B cell (primary cell): ENCODE data around the gene ABCC9. TPM values are rescaled to one million over a fixed set of nuclear protein-coding genes. Genes with fewer than 3 reads are reported as not detected.

Source experiments
- ATAC-seq: fragments of 200-7000 bp; cut with Tn5 transposase; one replicate; pipeline ENCODE4 v1.10.0; 2021; ENCODE audit warnings: low read depth, mild to moderate bottlenecking, moderate number of reproducible peaks, moderate library complexity
- CTCF ChIA-PET: fragments of 350-600 bp; sonication (Branson Sonifier 250); formaldehyde crosslinking; loops from one replicate; lab custom pipeline; 2021; ENCODE audit warnings: antibody characterized with exemption, inconsistent platforms; lab: Charles Lee
- POLR2A ChIA-PET: fragments of 350-600 bp; sonication (Branson Sonifier 250); formaldehyde crosslinking; loops from one replicate; lab custom pipeline; 2021; ENCODE audit warnings: antibody characterized with exemption; lab: Charles Lee
- DNase-seq: peaks from one replicate; pipeline ENCODE4 v3.0.0; 2013
- H2AFZ ChIP-seq: 2 replicates; pipeline ENCODE4 v1.6.1; 2012; ENCODE audit warnings: mild to moderate bottlenecking, low read depth, low read length; ENCODE audit not compliant: insufficient read depth, poor library complexity, severe bottlenecking
- H3K27ac ChIP-seq, 2 donors: 1 replicate in 1 of 2; 2 replicates in 1 of 2; pipeline ENCODE4 v1.5.1; 2012 to 2013; ENCODE audit warnings: low read length in 2 of 2, mild to moderate bottlenecking in 2 of 2, moderate library complexity in 1 of 2
- H3K27me3 ChIP-seq, 4 experiments: fragments of 200-600 bp in 1 of 4; sonication (generic) in 1 of 4; replicated peaks in 1 of 4; 1 replicate in 2 of 4; 2 replicates in 2 of 4; pipeline versions ENCODE4 v1.6.1 to v1.7.0; 2013 to 2016; ENCODE audit warnings: low read length in 3 of 4, mild to moderate bottlenecking in 2 of 4, mixed read lengths in 1 of 4, moderate library complexity in 1 of 4; ENCODE audit not compliant: insufficient read depth in 4 of 4, control insufficient read depth in 3 of 4; ENCODE audit errors: control extremely low read depth in 1 of 4
- H3K36me3 ChIP-seq, 2 experiments: replicated peaks in 1 of 2; 1 replicate in 1 of 2; 2 replicates in 1 of 2; pipeline versions ENCODE4 v1.6.1 to v1.7.1; 2013; ENCODE audit warnings: low read length in 1 of 2; ENCODE audit not compliant: insufficient read depth in 2 of 2, control insufficient read depth in 1 of 2; ENCODE audit errors: control extremely low read depth in 1 of 2, extremely low read depth in 1 of 2
- H3K4me1 ChIP-seq, 2 donors: fragments of 200-600 bp in 1 of 2; sonication (generic) in 1 of 2; 1 replicate in 1 of 2; 2 replicates in 1 of 2; pipeline versions ENCODE4 v1.5.1 to v1.6.1; 2013 to 2017; ENCODE audit warnings: low read length in 2 of 2; ENCODE audit not compliant: control insufficient read depth in 2 of 2, insufficient read depth in 2 of 2
- H3K4me2 ChIP-seq: replicated peaks from 2 replicates; pipeline ENCODE3; 2012; ENCODE audit warnings: mild to moderate bottlenecking, low read depth, low read length; ENCODE audit not compliant: poor library complexity, severe bottlenecking
- H3K4me3 ChIP-seq, 5 experiments: fragments of 200-600 bp in 1 of 5; sonication (generic) in 1 of 5; 1 replicate in 3 of 5; 2 replicates in 2 of 5; pipeline versions ENCODE4 v1.5.1 to v1.7.0; 2011 to 2016; ENCODE audit warnings: low read length in 4 of 5, mild to moderate bottlenecking in 4 of 5, low read depth in 2 of 5, control low read depth in 1 of 5, moderate library complexity in 1 of 5; ENCODE audit not compliant: insufficient read depth in 1 of 5; ENCODE audit errors: control extremely low read depth in 1 of 5, extremely low read depth in 1 of 5
- H3K79me2 ChIP-seq: fragments of 200-600 bp; sonication (generic); one replicate; pipeline ENCODE4 v1.6.0; 2016; ENCODE audit warnings: low read length; ENCODE audit not compliant: control insufficient read depth, insufficient read depth
- H3K9ac ChIP-seq: fragments of 200-600 bp; sonication (generic); 2 replicates; pipeline ENCODE4 v1.6.1; 2017; ENCODE audit warnings: mild to moderate bottlenecking, low read length, moderate library complexity
- H3K9me3 ChIP-seq, 3 donors: one replicate each; pipeline versions ENCODE4 v1.6.1 to v1.7.1; 2013; ENCODE audit warnings: low read length in 2 of 3; ENCODE audit not compliant: control insufficient read depth in 2 of 3, insufficient read depth in 1 of 3; ENCODE audit errors: control extremely low read depth in 1 of 3
- H4K20me1 ChIP-seq: 2 replicates; pipeline ENCODE4 v1.6.0; 2012; ENCODE audit warnings: mild to moderate bottlenecking, low read length; ENCODE audit not compliant: insufficient read depth, control insufficient read depth, poor library complexity, severe bottlenecking
- H3K27ac Mint-ChIP-seq: one replicate; pipeline ENCODE4 v1.8.0; 2021; ENCODE audit warnings: mixed read lengths
- H3K27me3 Mint-ChIP-seq: one replicate; pipeline ENCODE4 v1.8.0; 2021; ENCODE audit warnings: mixed read lengths
- H3K4me1 Mint-ChIP-seq: one replicate; pipeline ENCODE4 v1.8.0; 2021; ENCODE audit warnings: mixed read lengths
- H3K4me3 Mint-ChIP-seq: one replicate; pipeline ENCODE4 v1.8.0; 2021; ENCODE audit warnings: mixed read lengths
- H3K9me3 Mint-ChIP-seq: one replicate; pipeline ENCODE4 v1.8.0; 2022; ENCODE audit warnings: mixed read lengths; ENCODE audit not compliant: insufficient read depth
- CTCF ChIP-seq: fragments of 200-600 bp; IDR thresholded peaks from one replicate; pipeline ENCODE4 v1.8.0; 2022; ENCODE audit warnings: antibody characterized with exemption, mild to moderate bottlenecking
- EZH2 ChIP-seq: IDR thresholded peaks from 2 replicates; pipeline ENCODE4 v1.6.1; 2012; ENCODE audit warnings: borderline replicate concordance, low read depth, mild to moderate bottlenecking, moderate library complexity, low read length; ENCODE audit not compliant: insufficient read depth, poor library complexity, severe bottlenecking
- WGBS: methylation state at CpG from one replicate; pipeline ENCODE4 v1.1.5; 2013; ENCODE audit warnings: missing lambda C conversion rate; ENCODE audit not compliant: insufficient coverage; 5-methylcytosine and 5-hydroxymethylcytosine counted together
- intact Hi-C: fragments of 100-400 bp; cut with micrococcal nuclease; formaldehyde crosslinking; loops from one replicate; pipeline ENCODE4 v1.10.0; 2022
- polyA plus RNA-seq: library from polyadenylated mRNA; depleted of rRNA; stranded (reverse); fragments of >200 nt; gene quantifications from 2 replicates; pipeline ENCODE4 v1.2.3, GENCODE V29; 2012
- total RNA-seq, 2 donors: library from RNA; stranded (reverse); fragments of 120-200 nt in 1 of 2; gene quantifications; 1 replicate in 1 of 2; 2 replicates in 1 of 2; pipeline versions ENCODE4 v1.2.3 to v1.2.4, GENCODE V29; 2013 to 2022

Gene ABCC9
- total and polyA plus RNA-seq, 2 donors (not counting 1 experiment from before 2014, with no cell fraction given) = not detected

DNA sequence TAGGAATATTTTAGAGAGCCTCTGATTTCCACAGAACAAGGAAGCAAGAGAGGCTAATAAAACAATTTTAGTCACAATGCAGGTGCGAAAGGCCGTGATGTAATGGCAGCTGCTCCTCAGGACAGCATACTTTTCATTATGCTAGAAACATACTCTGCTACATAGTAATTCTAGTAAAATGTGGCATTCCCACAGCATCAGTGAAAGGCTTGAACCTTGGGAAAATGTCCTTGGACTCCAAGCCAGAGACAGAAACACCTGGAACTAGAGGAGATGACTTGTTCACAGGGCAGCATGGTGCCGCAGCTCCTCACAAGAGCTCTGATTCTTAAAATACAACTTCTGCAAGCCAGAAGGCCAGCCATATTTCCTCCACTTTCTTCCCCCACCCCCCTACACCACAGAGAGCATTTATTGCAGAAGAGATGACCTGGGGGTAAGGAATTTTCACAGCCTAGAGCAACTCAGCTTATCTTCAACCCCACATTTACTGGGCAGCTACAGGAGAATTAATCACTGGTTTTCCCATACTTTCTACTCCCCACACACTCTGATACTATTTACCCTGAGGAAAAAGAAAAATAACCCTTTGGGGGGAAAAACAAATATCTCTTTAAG lies 15.8 kb downstream of the ABCC9 start:
- Histone ChIP-seq H3K36me3 (no peaks in the 10 kb centered on the region), H3K9me3 (peaks cover 0 to 2% (median 1%) of the 10 kb centered on the region in 3 donors), H3K9ac (no peak overlapping the region), H3K4me1 (no peaks in the 10 kb centered on the region), H3K4me2 (no peak overlapping the region), H4K20me1 (no peaks in the 10 kb centered on the region), H3K79me2 (no peaks in the 10 kb centered on the region), H2AFZ (no peak overlapping the region), H3K4me3 (no peak overlapping the region), H3K27me3 (no peaks in the 10 kb centered on the region), H3K27ac (no peak overlapping the region)
- ChIA-PET POLR2A (no interaction called here), CTCF (no interaction called here)
- H3K4me1 Mint-ChIP-seq = no peaks in the 10 kb centered on the region
- intact Hi-C loops = no loop called here
- WGBS = no CpG with 5 or more reads among the region's 3 CpGs
- H3K27me3 Mint-ChIP-seq = no peaks in the 10 kb centered on the region
- no peak overlapping the region for H3K4me3 Mint-ChIP-seq
- TF ChIP-seq EZH2 (no peak), CTCF (no peak)
- DNase-seq = no peak
- H3K9me3 Mint-ChIP-seq = no peaks in the 10 kb centered on the region
- H3K27ac Mint-ChIP-seq = no peak overlapping the region
- no peak for ATAC-seq

GRCh38 chr12:21921436-21921835 lies 19.8 kb downstream of the ABCC9 start:
- WGBS = no CpG with 5 or more reads among the region's 1 CpG
- H3K36me3 ChIP-seq = no peaks in the 10 kb centered on the region

More at GRCh38 chr12:21921436-21921835, 19.8 kb downstream of the ABCC9 start:
- Histone ChIP-seq H3K4me3 (no peak overlapping the region), H3K4me1 (no peaks in the 10 kb centered on the region), H3K27me3 (no peaks in the 10 kb centered on the region), H2AFZ (no peak overlapping the region), H3K79me2 (no peaks in the 10 kb centered on the region), H3K9me3 (no peaks in the 10 kb centered on the region), H3K27ac (no peak overlapping the region), H3K9ac (no peak overlapping the region), H3K4me2 (no peak overlapping the region), H4K20me1 (no peaks in the 10 kb centered on the region)
- TF ChIP-seq EZH2 (no peak), CTCF (no peak)
- Mint-ChIP-seq H3K4me1 (no peaks in the 10 kb centered on the region), H3K27ac (no peak overlapping the region), H3K27me3 (no peaks in the 10 kb centered on the region), H3K9me3 (no peaks in the 10 kb centered on the region), H3K4me3 (no peak overlapping the region)
- POLR2A ChIA-PET = no interaction called here
- intact Hi-C loops = no loop called here
- CTCF ChIA-PET = no interaction called here
- DNase-seq (no peak), ATAC-seq (no peak)
